Adrenal gland (tissue), 5 donors: ENCODE data around the gene ANKS3.

Experiments used
- POLR2A ChIP-seq, 2 donors: fragments of 450-650 bp; IDR thresholded peaks; one replicate each; pipeline ENCODE4 v1.6.1; 2017; ENCODE audit warnings: antibody characterized with exemption in 2 of 2, mild to moderate bottlenecking in 2 of 2, moderate library complexity in 1 of 2
- TF ChIP-seq, protein P1 (sequence below), 6 experiments: fragments of 450-650 bp in 4 of 6; fragments of 200-600 bp in 2 of 6; sonication (generic) in 1 of 6; IDR thresholded peaks; 1 replicate in 5 of 6; 2 replicates in 1 of 6; pipeline versions ENCODE4 v1.5.1 to v1.8.0; 2016 to 2021; ENCODE audit warnings: antibody characterized with exemption in 6 of 6, mild to moderate bottlenecking in 2 of 6, moderate library complexity in 1 of 6
- donor health status: DM: no; HTN: no; CAD: no.

GRCh38 chr16:4762205-4762604 is 28.1 kb upstream of the ANKS3 start:
- TF ChIP-seq, protein P1, sequence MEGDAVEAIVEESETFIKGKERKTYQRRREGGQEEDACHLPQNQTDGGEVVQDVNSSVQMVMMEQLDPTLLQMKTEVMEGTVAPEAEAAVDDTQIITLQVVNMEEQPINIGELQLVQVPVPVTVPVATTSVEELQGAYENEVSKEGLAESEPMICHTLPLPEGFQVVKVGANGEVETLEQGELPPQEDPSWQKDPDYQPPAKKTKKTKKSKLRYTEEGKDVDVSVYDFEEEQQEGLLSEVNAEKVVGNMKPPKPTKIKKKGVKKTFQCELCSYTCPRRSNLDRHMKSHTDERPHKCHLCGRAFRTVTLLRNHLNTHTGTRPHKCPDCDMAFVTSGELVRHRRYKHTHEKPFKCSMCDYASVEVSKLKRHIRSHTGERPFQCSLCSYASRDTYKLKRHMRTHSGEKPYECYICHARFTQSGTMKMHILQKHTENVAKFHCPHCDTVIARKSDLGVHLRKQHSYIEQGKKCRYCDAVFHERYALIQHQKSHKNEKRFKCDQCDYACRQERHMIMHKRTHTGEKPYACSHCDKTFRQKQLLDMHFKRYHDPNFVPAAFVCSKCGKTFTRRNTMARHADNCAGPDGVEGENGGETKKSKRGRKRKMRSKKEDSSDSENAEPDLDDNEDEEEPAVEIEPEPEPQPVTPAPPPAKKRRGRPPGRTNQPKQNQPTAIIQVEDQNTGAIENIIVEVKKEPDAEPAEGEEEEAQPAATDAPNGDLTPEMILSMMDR (IDR thresholded peaks at IDR 0.05) = no peak
- TF ChIP-seq POLR2A (IDR thresholded peaks at IDR 0.05) = no peak
